Spleen (tissue), 7 donors: Measurements from ENCODE around the gene ABCA1.

ENCODE experiments used
- POLR2AphosphoS5 ChIP-seq, 3 donors: sonication (generic); formaldehyde crosslinking; IDR thresholded peaks; one replicate each; pipeline ENCODE4 v1.5.1; 2017; ENCODE audit warnings: antibody characterized with exemption in 3 of 3
- TF ChIP-seq, protein P1 (sequence below), 11 experiments: fragments of 200-600 bp in 7 of 11; fragments of 450-650 bp in 4 of 11; sonication (generic) in 4 of 11; IDR thresholded peaks in 8 of 11; conservative IDR thresholded peaks in 3 of 11; 1 replicate in 7 of 11; 2 replicates in 4 of 11; pipeline versions ENCODE4 v1.4.0 to v1.8.0; 2016 to 2021; ENCODE audit warnings: antibody characterized with exemption in 11 of 11, inconsistent platforms in 4 of 11, mild to moderate bottlenecking in 1 of 11
- donor health status: DM: no; HTN: no; CAD: no; lungs with moderate emphysema.
- donor health status: DM: no; HTN: no; CAD: no.
- donor health status: DM: no; HTN: no; CAD: no.

DNA sequence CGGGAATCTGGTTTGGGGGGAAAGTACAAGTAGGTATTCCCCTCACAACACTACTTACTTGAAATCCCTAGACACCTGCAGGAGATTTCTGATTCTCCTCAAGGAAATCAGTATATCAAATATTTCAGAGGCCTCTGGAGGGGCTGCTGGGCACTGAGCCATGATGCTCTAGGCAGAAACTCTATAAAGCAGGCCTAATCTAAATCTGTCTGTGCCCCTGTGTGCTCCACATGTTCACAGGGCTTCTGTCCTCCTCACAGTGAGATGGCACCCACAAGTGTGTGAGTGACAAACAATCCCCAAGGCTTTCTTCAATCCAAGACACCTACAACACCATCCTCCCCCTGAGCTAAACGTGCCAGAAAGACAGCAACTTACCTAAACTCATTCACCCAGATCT lies 125.0 kb downstream of the ABCA1 start:
- TF ChIP-seq POLR2AphosphoS5 (IDR thresholded peaks at IDR 0.05) = no peak
- TF ChIP-seq, protein P1, sequence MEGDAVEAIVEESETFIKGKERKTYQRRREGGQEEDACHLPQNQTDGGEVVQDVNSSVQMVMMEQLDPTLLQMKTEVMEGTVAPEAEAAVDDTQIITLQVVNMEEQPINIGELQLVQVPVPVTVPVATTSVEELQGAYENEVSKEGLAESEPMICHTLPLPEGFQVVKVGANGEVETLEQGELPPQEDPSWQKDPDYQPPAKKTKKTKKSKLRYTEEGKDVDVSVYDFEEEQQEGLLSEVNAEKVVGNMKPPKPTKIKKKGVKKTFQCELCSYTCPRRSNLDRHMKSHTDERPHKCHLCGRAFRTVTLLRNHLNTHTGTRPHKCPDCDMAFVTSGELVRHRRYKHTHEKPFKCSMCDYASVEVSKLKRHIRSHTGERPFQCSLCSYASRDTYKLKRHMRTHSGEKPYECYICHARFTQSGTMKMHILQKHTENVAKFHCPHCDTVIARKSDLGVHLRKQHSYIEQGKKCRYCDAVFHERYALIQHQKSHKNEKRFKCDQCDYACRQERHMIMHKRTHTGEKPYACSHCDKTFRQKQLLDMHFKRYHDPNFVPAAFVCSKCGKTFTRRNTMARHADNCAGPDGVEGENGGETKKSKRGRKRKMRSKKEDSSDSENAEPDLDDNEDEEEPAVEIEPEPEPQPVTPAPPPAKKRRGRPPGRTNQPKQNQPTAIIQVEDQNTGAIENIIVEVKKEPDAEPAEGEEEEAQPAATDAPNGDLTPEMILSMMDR (IDR thresholded peaks at IDR 0.05 in 8 of 11, conservative IDR thresholded peaks at IDR 0.05 in 3 of 11) = no peak
